ENCODE data around the gene KIAA0930. TPM values are rescaled to one million over a fixed set of nuclear protein-coding genes. Genes with fewer than 3 reads are reported as not detected.

Gene KIAA0930
- total and polyA plus RNA-seq, 7 donors = 13.2 to 51.1 (median 23.4) TPM

DNA sequence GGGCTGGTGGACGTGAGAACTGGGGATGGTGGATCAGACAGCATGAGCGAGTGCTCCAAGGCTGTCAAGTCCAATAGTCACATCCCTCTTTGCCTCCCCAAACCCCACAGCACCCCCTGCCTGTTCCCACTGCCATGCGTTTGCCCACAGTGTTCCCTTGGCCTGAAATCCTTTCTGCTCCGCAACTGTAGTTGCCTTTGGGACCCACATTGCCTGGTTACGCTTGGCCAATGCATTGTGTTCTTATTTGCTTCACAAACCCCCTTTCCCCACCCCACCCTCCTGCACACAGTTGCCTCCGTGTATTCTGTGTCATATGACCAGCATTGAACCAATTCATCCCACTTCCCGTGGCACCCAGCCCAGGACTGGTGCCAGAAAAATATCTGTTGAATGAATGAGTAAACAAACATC, 2.1 kb upstream of the KIAA0930 start:
- 60 to 64% (median 61%) methylated on average over 7 of the region's 7 CpGs for WGBS, 3 donors
- peaks cover 0 to 3% of the 10 kb centered on the region in 2 donors for H3K36me3 ChIP-seq (ENCODE audit: insufficient read depth in 1 of 2, low read depth in 1 of 2)
- TF ChIP-seq, protein P1, sequence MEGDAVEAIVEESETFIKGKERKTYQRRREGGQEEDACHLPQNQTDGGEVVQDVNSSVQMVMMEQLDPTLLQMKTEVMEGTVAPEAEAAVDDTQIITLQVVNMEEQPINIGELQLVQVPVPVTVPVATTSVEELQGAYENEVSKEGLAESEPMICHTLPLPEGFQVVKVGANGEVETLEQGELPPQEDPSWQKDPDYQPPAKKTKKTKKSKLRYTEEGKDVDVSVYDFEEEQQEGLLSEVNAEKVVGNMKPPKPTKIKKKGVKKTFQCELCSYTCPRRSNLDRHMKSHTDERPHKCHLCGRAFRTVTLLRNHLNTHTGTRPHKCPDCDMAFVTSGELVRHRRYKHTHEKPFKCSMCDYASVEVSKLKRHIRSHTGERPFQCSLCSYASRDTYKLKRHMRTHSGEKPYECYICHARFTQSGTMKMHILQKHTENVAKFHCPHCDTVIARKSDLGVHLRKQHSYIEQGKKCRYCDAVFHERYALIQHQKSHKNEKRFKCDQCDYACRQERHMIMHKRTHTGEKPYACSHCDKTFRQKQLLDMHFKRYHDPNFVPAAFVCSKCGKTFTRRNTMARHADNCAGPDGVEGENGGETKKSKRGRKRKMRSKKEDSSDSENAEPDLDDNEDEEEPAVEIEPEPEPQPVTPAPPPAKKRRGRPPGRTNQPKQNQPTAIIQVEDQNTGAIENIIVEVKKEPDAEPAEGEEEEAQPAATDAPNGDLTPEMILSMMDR (IDR thresholded peaks at IDR 0.05) = no peak
- no peaks in the 10 kb centered on the region for H3K27me3 ChIP-seq (ENCODE audit: insufficient read depth in 3 of 3, low read length in 2 of 3)
- H3K4me3 ChIP-seq = no peak overlapping the region
- no peaks in the 10 kb centered on the region for H3K4me1 ChIP-seq
- DNase-seq (no peak), ATAC-seq (no peak)
- H3K27ac ChIP-seq = no peak overlapping the region
- intact Hi-C loops (cut with DNase I) = no loop called here
- no peaks in the 10 kb centered on the region for H3K9me3 ChIP-seq

DNA sequence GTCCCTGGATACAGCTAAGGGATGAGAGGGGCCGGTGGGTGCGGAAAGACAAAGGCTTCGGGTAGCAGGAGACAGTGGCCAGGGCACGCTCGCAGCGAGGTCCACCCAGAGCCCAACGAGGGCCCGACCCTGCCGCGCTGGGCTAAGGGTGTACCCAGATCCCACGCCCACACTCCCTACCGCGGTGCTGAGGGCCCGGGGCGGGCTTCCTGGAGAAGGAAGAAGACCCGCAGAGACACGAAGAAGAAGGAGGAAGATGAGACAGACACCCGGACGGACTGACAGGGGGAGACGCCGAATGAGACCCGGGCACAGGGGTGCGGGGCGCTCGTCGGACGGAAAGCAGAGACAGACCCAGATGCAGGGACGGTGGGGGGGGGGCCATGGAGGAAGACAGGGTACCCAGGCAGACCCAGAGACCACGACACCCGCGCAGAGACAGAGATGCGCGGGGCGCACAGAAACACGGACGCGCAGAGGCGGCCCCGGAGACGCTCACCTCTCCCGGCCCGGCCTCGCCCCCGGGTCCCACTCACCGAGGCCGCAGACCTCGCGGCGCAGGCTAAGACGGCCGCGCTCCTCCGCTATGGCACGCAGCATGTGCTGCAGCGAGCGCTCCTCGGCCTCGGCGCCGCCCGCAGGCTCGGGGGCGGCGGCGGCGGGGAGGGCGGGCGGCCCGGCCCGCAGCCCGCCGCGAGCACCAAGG, 437 bp downstream of the KIAA0930 start:
- Histone ChIP-seq H3K27me3 (ENCODE audit: insufficient read depth in 3 of 3, low read length in 2 of 3) (no peaks in the 10 kb centered on the region), H3K27ac (no peak overlapping the region), H3K9me3 (no peaks in the 10 kb centered on the region), H3K36me3 (ENCODE audit: insufficient read depth in 1 of 2, low read depth in 1 of 2) (peaks cover 0 to 3% of the 10 kb centered on the region in 2 donors), H3K4me1 (no peaks in the 10 kb centered on the region), H3K4me3 (peak overlapping the region; percentile 74)
- peak in 3 of 4 donors; percentile 14 to 27 (median 14) for ATAC-seq
- DNase-seq = peak; percentile 36 to 62
- TF ChIP-seq, protein P1 (IDR thresholded peaks at IDR 0.05) = no peak
- intact Hi-C loops (cut with DNase I) = no loop called here
- WGBS, 3 donors = 2 to 5% (median 5%) methylated on average over 46 to 73 of the region's 73 CpGs

DNA sequence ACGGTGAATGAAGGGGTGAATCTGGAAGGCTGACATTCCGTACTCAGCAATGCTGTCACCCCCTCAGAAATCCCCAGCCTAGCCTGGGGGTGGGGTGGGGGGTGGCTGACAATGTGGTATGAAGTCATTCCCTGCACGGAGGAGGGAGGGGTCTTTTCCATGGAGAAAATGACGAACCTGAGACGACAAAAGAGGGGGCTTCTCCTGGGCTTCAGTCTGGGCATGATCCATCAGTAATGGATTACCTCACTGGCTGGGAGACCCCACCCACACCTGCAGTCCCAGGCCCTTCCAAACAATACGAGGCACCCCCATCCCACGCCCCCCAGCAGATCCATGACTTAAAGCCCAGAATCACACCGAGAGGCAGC, 1.0 kb downstream of the KIAA0930 start:
- ATAC-seq (no peak), DNase-seq (no peak)
- TF ChIP-seq, protein P1 (IDR thresholded peaks at IDR 0.05) = no peak
- H3K36me3 ChIP-seq (ENCODE audit: insufficient read depth in 1 of 2, low read depth in 1 of 2) = peaks cover 0 to 3% of the 10 kb centered on the region in 2 donors
- no peaks in the 10 kb centered on the region for H3K9me3 ChIP-seq
- no peaks in the 10 kb centered on the region for H3K27me3 ChIP-seq (ENCODE audit: insufficient read depth in 3 of 3, low read length in 2 of 3)
- WGBS, 3 donors = 53 to 56% (median 54%) methylated on average over 8 of the region's 8 CpGs
- intact Hi-C loops (cut with DNase I) = no loop called here
- no peak overlapping the region for H3K27ac ChIP-seq
- no peaks in the 10 kb centered on the region for H3K4me1 ChIP-seq
- H3K4me3 ChIP-seq = peak overlapping the region; percentile 74

DNA sequence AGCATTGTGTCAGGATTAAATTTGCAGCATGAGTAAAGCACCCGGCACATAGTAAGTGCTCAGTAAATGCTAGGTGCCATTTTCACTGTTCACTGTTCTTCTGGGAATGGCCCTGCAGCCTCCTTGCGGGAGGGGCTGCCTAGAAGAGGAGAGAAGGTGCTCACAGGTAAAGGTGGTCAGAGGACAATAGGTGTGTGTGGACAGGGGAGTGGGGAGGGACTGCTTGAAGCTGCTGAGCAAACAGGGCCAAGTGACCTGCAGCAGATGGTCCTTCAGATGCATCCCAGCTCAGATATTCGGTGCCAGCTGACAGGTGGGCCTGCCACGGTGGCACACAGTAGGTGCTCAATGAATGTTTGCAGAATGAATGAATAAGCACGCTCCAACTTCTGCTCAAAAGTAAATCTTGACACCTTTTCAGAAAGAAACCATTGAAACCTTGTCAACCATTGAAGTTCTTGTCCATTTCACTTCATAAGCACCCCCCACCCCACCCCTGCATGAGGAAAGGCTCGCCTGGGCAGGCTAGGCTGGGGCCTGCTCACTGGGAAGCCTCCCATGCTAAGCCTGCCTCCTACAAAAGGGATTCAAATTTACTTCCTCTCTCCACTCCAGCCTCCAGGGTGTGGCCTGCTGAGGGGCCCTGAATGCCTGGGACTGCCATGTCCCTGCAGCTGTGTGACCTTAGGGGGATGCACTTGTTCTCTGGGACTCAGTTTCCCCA, 1.6 kb downstream of the KIAA0930 start:
- no peaks in the 10 kb centered on the region for H3K27me3 ChIP-seq (ENCODE audit: insufficient read depth in 3 of 3, low read length in 2 of 3)
- ATAC-seq (no peak), DNase-seq (peak in 1 of 2 donors; percentile 48)
- intact Hi-C loops (cut with DNase I) = no loop called here
- peak overlapping the region; percentile 74 for H3K4me3 ChIP-seq
- 78 to 81% (median 78%) methylated on average over 6 of the region's 6 CpGs for WGBS, 3 donors
- H3K36me3 ChIP-seq (ENCODE audit: insufficient read depth in 1 of 2, low read depth in 1 of 2) = peaks cover 0 to 3% of the 10 kb centered on the region in 2 donors
- TF ChIP-seq, protein P1 (IDR thresholded peaks at IDR 0.05) = no peak
- H3K27ac ChIP-seq = no peak overlapping the region
- H3K9me3 ChIP-seq = no peaks in the 10 kb centered on the region
- no peaks in the 10 kb centered on the region for H3K4me1 ChIP-seq

Measured in psoas muscle (tissue), 8 donors.